BLaER1 treated with 17β-estradiol and CSF1 and Interleukin-3, amounts not matched to agents 10 nM and 100 nM (cell line): ENCODE measurements around the gene POLG.

Experiments
- H3K27ac ChIP-seq, 11 experiments: shearing (Covaris generic); formaldehyde crosslinking; 2 replicates each; pipeline ENCODE4 v1.8.1; 2022
- H3K27me3 ChIP-seq, 11 experiments: shearing (Covaris generic); formaldehyde crosslinking; 2 replicates each; pipeline ENCODE4 v1.8.1; 2022
- H3K36me3 ChIP-seq, 11 experiments: shearing (Covaris generic); formaldehyde crosslinking; 2 replicates each; pipeline ENCODE4 v1.8.1; 2022
- H3K4me1 ChIP-seq, 10 experiments: shearing (Covaris generic); formaldehyde crosslinking; 2 replicates each; pipeline ENCODE4 v1.8.1; 2022
- H3K4me2 ChIP-seq, 11 experiments: shearing (Covaris generic); formaldehyde crosslinking; 2 replicates each; pipeline ENCODE4 v1.8.1; 2022
- H3K4me3 ChIP-seq, 10 experiments: shearing (Covaris generic); formaldehyde crosslinking; 2 replicates each; pipeline ENCODE4 v1.8.1; 2022
- H3K9ac ChIP-seq, 11 experiments: shearing (Covaris generic); formaldehyde crosslinking; 2 replicates each; pipeline ENCODE4 v1.8.1; 2022
- H3K9me3 ChIP-seq, 11 experiments: shearing (Covaris generic); formaldehyde crosslinking; replicated peaks in 1 of 11; 2 replicates each; pipeline ENCODE4 v1.8.1; 2022
- H4K20me1 ChIP-seq, 11 experiments: shearing (Covaris generic); formaldehyde crosslinking; 2 replicates each; pipeline ENCODE4 v1.8.1; 2022
- Cebpa-rat ChIP-seq, 11 experiments: shearing (Covaris generic); IDR thresholded peaks; 2 replicates each; pipeline ENCODE4 v1.8.1; 2022

The POLG gene

DNA sequence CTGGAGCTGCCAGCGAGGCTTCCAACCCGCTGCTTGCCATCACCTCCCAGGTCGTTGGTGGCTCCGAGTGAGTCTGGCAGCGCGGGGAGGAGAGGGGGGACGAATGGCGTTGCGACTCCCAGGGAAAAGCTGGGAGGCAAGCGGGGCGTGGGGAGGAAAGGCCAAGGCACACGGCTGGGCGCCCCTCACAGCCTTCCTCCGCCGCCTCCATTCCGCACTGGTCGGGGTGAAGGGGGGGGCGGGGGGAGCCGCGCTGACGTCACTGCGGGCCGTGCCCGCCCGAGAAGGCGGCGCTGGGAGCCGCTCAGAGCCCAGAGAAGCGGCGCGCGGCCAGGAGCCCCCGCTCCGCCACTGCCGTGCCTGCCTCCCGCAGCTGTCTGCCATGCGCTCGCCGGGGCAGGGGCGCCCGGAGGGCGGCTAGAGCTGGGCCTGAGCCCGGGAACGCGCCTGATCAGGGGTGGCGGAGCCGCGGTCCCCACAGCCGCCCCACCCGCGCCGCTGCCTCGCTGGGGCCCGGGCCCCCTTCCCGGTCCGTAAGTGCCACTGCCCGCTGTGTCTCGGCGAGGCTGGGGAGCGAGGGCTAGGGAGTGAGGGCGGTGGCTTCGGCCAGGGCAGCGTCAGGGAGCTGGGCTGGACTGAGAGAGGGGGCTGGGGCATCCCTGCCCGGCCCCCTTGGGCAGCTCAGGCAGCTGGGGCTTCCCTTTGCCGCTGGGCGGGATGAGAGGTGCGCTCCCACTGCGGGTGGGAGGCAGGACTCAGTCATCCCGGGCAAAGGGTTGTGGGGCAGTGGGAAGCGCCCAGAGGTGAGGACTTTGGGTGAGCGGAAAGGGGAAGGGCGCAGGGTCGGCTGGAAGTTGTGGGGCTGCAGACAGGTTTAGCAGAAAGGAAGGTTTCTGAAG, 27.8 kb upstream of the POLG start:
- no peak overlapping the region for H3K9ac ChIP-seq
- peaks cover 0 to 10% (median 3%) of the 10 kb centered on the region in 11 experiments; a peak in 9 of 22 replicates for H3K9me3 ChIP-seq
- H3K4me1 ChIP-seq = peaks cover 0 to 38% (median 10%) of the 10 kb centered on the region in 10 experiments; a peak in 11 of 20 replicates
- peaks cover 97 to 100% (median 99%) of the 10 kb centered on the region in 11 experiments for H3K27me3 ChIP-seq
- no peak overlapping the region for H3K27ac ChIP-seq
- peak overlapping the region in 2 of 11 experiments; percentile 73 to 85; a peak in 4 of 22 replicates for H3K4me2 ChIP-seq
- no peak overlapping the region for H3K4me3 ChIP-seq
- peaks cover 0 to 89% (median 34%) of the 10 kb centered on the region in 11 experiments; a peak in 16 of 22 replicates for H4K20me1 ChIP-seq
- H3K36me3 ChIP-seq = no peaks in the 10 kb centered on the region
- no peak for TF ChIP-seq Cebpa-rat (IDR thresholded peaks at IDR 0.05)

DNA sequence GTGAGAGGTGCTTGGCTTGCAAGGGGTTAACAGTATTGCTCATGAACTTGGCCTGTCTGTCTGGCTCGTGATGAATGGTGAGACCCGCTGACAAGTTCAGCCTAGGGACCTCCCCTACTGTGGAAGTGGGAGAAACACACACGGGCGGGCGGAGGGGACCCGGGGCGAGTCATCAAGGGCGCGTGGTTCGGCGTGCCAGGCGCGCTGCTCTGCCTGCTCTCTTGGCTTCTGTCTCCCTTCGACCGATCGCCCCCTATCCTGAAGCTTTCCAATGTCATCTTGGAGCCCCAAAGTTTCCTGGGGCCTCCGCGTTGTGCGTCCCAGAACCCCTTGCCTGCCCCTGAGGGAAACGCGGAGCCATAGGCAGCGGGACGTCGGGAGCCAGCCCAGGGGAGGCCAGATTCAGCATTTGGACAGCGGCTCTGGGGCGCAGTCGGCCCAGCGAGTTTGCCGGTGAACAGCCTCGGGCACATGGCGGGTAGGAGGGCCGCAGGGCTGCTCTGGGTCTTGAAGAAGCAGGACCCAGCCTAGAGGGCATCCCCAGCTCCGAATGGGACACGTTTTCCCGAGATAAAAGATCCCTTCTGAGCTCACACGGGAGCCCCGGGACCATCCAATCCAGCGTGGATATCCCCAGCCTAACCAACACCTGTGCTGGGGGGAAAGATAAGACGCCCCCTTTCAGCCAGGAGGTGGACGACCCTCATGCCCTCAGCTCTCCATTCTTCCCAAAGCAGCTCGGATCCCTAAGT, 27.0 kb upstream of the POLG start:
- Histone ChIP-seq H3K9ac (no peak overlapping the region), H3K27ac (no peak overlapping the region), H4K20me1 (peaks cover 0 to 88% (median 38%) of the 10 kb centered on the region in 11 experiments; a peak in 16 of 22 replicates), H3K36me3 (no peaks in the 10 kb centered on the region), H3K4me1 (peaks cover 0 to 38% (median 10%) of the 10 kb centered on the region in 10 experiments; a peak in 11 of 20 replicates), H3K9me3 (peaks cover 0 to 5% (median 0%) of the 10 kb centered on the region in 11 experiments; a peak in 2 of 22 replicates), H3K4me2 (peak overlapping the region in 1 of 11 experiments; percentile 85; a peak in 1 of 22 replicates), H3K4me3 (no peak overlapping the region), H3K27me3 (peaks cover 92 to 100% (median 97%) of the 10 kb centered on the region in 11 experiments)
- TF ChIP-seq Cebpa-rat (IDR thresholded peaks at IDR 0.05) = no peak

DNA sequence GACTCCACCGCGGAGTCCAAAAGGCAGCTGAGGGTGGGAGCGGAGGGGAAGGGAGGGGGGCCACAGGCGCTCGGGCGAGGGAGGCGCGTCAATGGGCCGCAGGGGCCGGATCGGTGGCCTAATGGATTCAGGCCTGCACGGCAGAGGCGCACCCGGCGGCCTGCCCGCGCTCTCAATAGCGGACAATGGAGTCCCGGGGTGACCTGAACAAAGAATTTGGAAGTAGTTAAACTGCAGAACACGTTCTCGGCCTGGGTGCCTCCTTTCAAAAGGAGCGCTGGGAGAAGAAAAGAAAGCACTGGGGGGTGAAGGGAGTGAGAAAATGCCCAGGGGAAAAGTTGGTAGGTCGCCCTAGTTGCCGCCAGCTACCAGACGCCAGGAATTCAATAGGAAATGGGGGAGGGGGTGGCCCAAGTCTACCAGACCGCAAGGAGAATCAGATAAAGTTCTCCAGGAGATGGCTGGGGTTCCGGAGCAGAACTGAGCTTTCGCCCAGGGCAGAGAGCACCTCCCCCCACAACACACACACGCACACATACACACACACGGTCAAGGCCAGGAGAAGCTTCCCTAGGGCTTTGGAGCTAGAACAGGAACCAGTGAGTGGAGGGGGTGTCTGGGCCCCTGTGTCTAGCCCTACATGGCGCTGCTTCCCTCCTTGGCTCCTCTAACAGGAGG, 25.8 kb upstream of the POLG start:
- H3K9ac ChIP-seq = no peak overlapping the region
- H3K4me2 ChIP-seq = no peak overlapping the region
- H3K4me1 ChIP-seq = peaks cover 0 to 38% (median 10%) of the 10 kb centered on the region in 10 experiments; a peak in 11 of 20 replicates
- TF ChIP-seq Cebpa-rat (IDR thresholded peaks at IDR 0.05) = no peak
- no peak overlapping the region for H3K27ac ChIP-seq
- no peaks in the 10 kb centered on the region for H3K36me3 ChIP-seq
- H3K4me3 ChIP-seq = no peak overlapping the region
- H4K20me1 ChIP-seq = peaks cover 0 to 78% (median 33%) of the 10 kb centered on the region in 11 experiments; a peak in 16 of 22 replicates
- H3K9me3 ChIP-seq = peaks cover 0 to 5% (median 0%) of the 10 kb centered on the region in 11 experiments; a peak in 2 of 22 replicates
- H3K27me3 ChIP-seq = peaks cover 80 to 99% (median 90%) of the 10 kb centered on the region in 11 experiments

DNA sequence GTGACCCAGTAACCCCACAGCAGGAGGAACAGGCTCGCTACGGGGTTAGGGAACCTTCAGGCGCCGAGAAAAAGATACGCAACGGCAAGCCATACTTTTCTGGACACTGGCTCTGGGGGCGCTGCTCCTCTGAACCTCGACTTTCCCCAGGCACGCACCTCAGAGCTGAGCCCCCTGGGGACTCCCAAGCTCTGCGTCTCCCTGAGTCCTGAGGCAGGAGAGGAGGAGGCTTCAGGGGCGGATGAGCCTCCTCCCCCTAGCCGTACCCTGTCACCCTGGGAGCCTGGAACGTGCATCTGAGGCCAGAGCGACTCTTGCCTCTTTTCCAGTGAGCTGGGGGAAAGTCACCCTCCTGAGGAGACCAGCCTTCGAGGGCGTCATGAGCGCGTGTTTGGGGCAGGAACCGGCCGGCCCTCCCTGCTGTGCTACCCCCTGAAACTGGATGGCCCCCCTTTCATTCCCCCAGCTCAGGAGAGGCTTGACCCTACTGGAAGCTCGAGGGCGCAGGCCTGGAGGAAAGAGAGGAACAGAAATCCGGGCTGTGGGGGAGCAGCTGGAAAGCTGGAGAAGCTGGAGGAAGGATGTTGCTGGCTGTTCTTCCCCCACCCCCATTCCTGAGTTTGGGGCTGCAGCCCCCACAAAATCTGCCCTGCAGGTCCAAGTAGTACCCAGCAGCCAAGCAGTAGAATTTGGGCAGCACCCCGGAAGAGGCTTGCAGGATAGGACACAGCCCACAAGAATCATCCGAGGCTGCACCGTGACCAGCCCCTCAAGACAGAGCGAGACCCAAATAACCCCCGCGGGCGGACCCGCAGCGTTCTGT, 25.1 kb upstream of the POLG start:
- H4K20me1 ChIP-seq = peaks cover 0 to 71% (median 33%) of the 10 kb centered on the region in 11 experiments; a peak in 16 of 22 replicates
- H3K27ac ChIP-seq = no peak overlapping the region
- peaks cover 0 to 34% (median 9%) of the 10 kb centered on the region in 10 experiments; a peak in 11 of 20 replicates for H3K4me1 ChIP-seq
- H3K9me3 ChIP-seq = peaks cover 0 to 5% (median 0%) of the 10 kb centered on the region in 11 experiments; a peak in 2 of 22 replicates
- peaks cover 72 to 95% (median 83%) of the 10 kb centered on the region in 11 experiments for H3K27me3 ChIP-seq
- H3K4me2 ChIP-seq = peak overlapping the region; percentile 68 to 90 (median 75)
- H3K36me3 ChIP-seq = no peaks in the 10 kb centered on the region
- TF ChIP-seq Cebpa-rat (IDR thresholded peaks at IDR 0.05) = no peak
- peak overlapping the region in 5 of 10 experiments; percentile 54 to 69 (median 58); a peak in 5 of 20 replicates for H3K4me3 ChIP-seq
- H3K9ac ChIP-seq = no peak overlapping the region

DNA sequence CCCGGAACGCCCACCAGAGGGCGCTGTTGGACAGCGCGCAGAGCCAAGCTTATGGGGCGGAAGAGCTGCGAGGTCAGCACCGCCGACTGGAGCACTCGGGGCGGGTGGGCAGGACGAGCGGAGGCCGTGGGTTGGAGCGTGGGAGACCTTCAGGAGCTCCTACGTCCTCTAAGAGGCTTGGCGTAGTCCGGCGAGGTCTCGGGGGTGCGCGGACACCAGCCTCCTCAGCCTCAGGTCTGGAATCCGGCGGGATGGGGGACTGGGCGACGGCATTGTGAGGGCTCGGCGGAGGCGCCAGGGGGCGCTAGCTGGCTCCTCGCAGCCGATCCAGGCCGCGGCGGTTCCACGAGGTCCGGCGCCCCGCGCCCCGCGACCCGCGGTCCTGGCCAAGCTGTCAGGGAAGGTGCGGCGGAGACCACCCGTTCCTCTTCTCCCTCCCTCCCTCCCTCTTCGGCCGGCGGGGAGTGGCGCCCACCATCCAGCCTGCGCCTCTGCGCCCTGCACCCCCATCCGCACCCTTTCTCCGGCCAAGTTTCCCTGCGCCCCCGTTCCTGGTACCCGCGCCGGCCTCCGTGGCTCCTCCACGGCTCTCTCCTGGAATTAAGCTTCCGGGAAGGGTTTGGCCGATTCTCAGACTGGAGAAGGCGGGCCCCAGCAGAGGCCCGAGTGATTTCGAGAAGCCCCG, 24.3 kb upstream of the POLG start:
- Histone ChIP-seq H3K9ac (peak overlapping the region in 8 of 11 experiments; percentile 40 to 70 (median 58); a peak in 13 of 22 replicates), H3K4me3 (peak overlapping the region; percentile 47 to 69 (median 60)), H3K4me1 (peaks cover 0 to 26% (median 6%) of the 10 kb centered on the region in 10 experiments; a peak in 9 of 20 replicates), H3K9me3 (peaks cover 0 to 5% (median 0%) of the 10 kb centered on the region in 11 experiments; a peak in 2 of 22 replicates), H4K20me1 (peaks cover 0 to 63% (median 33%) of the 10 kb centered on the region in 11 experiments; a peak in 16 of 22 replicates), H3K4me2 (peak overlapping the region; percentile 68 to 90 (median 75)), H3K36me3 (no peaks in the 10 kb centered on the region), H3K27ac (no peak overlapping the region), H3K27me3 (peaks cover 65 to 87% (median 75%) of the 10 kb centered on the region in 11 experiments)
- TF ChIP-seq Cebpa-rat (IDR thresholded peaks at IDR 0.05) = no peak

DNA sequence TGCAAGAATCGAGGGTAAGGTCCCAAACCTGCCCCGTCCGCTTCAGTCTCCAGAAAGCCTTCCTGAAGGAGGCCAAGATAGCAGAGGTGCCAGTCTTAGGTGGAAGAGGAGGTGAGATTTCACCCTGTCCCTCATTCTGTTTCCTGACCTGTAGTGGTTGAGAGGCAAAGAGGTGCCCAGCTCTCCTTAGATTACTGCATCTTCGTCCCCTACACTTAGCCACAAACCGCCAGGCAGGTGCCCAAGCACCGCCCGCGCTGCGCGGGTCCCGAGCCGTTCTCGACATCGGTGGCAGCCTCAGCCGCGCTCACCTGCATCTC, 23.8 kb upstream of the POLG start:
- Histone ChIP-seq H3K4me1 (peaks cover 0 to 21% (median 5%) of the 10 kb centered on the region in 10 experiments; a peak in 8 of 20 replicates), H4K20me1 (peaks cover 0 to 58% (median 33%) of the 10 kb centered on the region in 11 experiments; a peak in 16 of 22 replicates), H3K27ac (no peak overlapping the region), H3K9me3 (peaks cover 0 to 5% (median 0%) of the 10 kb centered on the region in 11 experiments; a peak in 2 of 22 replicates), H3K36me3 (no peaks in the 10 kb centered on the region), H3K4me2 (peak overlapping the region; percentile 68 to 90 (median 75); a peak in 21 of 22 replicates), H3K9ac (peak overlapping the region in 4 of 11 experiments; percentile 55 to 66 (median 61); a peak in 5 of 22 replicates), H3K4me3 (peak overlapping the region; percentile 47 to 69 (median 60)), H3K27me3 (peaks cover 60 to 82% (median 70%) of the 10 kb centered on the region in 11 experiments)
- TF ChIP-seq Cebpa-rat (IDR thresholded peaks at IDR 0.05) = no peak
